Panc1 (cell line): Measurements from ENCODE around the gene CCDC148. TPM values are rescaled to one million over a fixed set of nuclear protein-coding genes. Genes with fewer than 3 reads are reported as not detected.

Source experiments
- ATAC-seq: fragments of 200-7000 bp; cut with Tn5 transposase; 2 replicates; pipeline ENCODE4 v1.9.1; 2020; ENCODE audit warnings: mild to moderate bottlenecking, moderate library complexity
- BruUV-seq: library from RNA; stranded (reverse); fragments of 400-500 nt; replicated peaks from 2 replicates; lab custom pipeline; 2021; lab: Mats Ljungman, UMichigan
- CTCF ChIA-PET: fragments of 300-600 bp; sonication (Branson Sonifier 250); formaldehyde crosslinking; loops from one replicate; lab custom pipeline; 2022; ENCODE audit warnings: antibody characterized with exemption; lab: Charles Lee
- POLR2A ChIA-PET: fragments of 300-600 bp; sonication (Branson Sonifier 250); formaldehyde crosslinking; loops from one replicate; lab custom pipeline; 2022; ENCODE audit warnings: antibody characterized with exemption; lab: Charles Lee
- DNase-seq: peaks from one replicate; pipeline ENCODE4 v3.0.0-alpha.2; 2010; ENCODE audit warnings: low read depth, low spot score
- H3K27ac ChIP-seq: 2 replicates; pipeline ENCODE4 v1.5.1; 2011; ENCODE audit warnings: mild to moderate bottlenecking, low read length, inconsistent platforms
- H3K27me3 ChIP-seq: fragments of 200-500 bp; sonication (Bioruptor generic); 2 replicates; pipeline ENCODE4 v1.6.0; 2014; ENCODE audit warnings: low read length, inconsistent platforms; ENCODE audit not compliant: control insufficient read depth, insufficient read depth
- H3K36me3 ChIP-seq: fragments of 200-500 bp; sonication (Bioruptor generic); 2 replicates; pipeline ENCODE4 v1.5.1; 2014; ENCODE audit warnings: inconsistent platforms, mild to moderate bottlenecking, low read length, moderate library complexity; ENCODE audit not compliant: control insufficient read depth, insufficient read depth
- H3K4me1 ChIP-seq: 2 replicates; pipeline ENCODE4 v1.5.1; 2011; ENCODE audit warnings: inconsistent platforms, mild to moderate bottlenecking, low read length, moderate library complexity; ENCODE audit not compliant: control insufficient read depth, insufficient read depth
- H3K4me3 ChIP-seq, 2 experiments: 2 replicates each; pipeline ENCODE4 v1.5.1; 2011 to 2012; ENCODE audit warnings: low read depth in 2 of 2, low read length in 2 of 2, mild to moderate bottlenecking in 2 of 2, inconsistent platforms in 1 of 2, moderate library complexity in 1 of 2
- H3K9me3 ChIP-seq: fragments of 200-500 bp; sonication (Bioruptor generic); 2 replicates; pipeline ENCODE4 v1.5.1; 2014; ENCODE audit warnings: low read depth, mild to moderate bottlenecking, inconsistent platforms, low read length, moderate library complexity; ENCODE audit not compliant: control insufficient read depth, insufficient read depth
- CTCF ChIP-seq: fragments of 450-650 bp; IDR thresholded peaks from 2 replicates; pipeline ENCODE4 v1.5.1; 2017; ENCODE audit warnings: mild to moderate bottlenecking
- POLR2AphosphoS5 ChIP-seq: IDR thresholded peaks from 2 replicates; pipeline ENCODE4 v1.6.1; 2012; ENCODE audit warnings: mild to moderate bottlenecking, low read depth, low read length, moderate library complexity
- SIN3A ChIP-seq: IDR thresholded peaks from 2 replicates; pipeline ENCODE4 v1.6.1; 2012; ENCODE audit warnings: low read depth, mild to moderate bottlenecking, low read length, moderate library complexity, borderline replicate concordance; ENCODE audit not compliant: insufficient read depth
- TCF7L2 ChIP-seq: IDR thresholded peaks from 2 replicates; pipeline ENCODE4 v1.6.1; 2011; ENCODE audit warnings: mild to moderate bottlenecking, low read depth, low read length, inconsistent platforms
- in situ Hi-C: cut with HindIII; loops from 2 replicates; pipeline ENCODE4 v1.10.0; 2016; ENCODE audit warnings: low sequenced_read_pairs, low pct_unique_long_range_greater_than_20kb
- intact Hi-C: fragments of 100-400 bp; cut with micrococcal nuclease; formaldehyde crosslinking; loops from one replicate; pipeline ENCODE4 v1.10.0; 2022; ENCODE audit not compliant: unreplicated experiment
- total RNA-seq: library from RNA; stranded (reverse); gene quantifications from one replicate; pipeline ENCODE4 v1.2.1, GENCODE V29; 2021; ENCODE audit not compliant: unreplicated experiment
- TF ChIP-seq, protein P1 (sequence below), 2 experiments: IDR thresholded peaks; 2 replicates each; pipeline ENCODE4 v1.6.1; 2011 to 2012; ENCODE audit warnings: low read depth in 2 of 2, control low read depth in 1 of 2, low read length in 1 of 2, mild to moderate bottlenecking in 1 of 2, moderate library complexity in 1 of 2; ENCODE audit not compliant: insufficient read depth in 1 of 2

Gene CCDC148
- total RNA-seq, 1 experiment from 2014 or later, result 0.92 TPM

DNA sequence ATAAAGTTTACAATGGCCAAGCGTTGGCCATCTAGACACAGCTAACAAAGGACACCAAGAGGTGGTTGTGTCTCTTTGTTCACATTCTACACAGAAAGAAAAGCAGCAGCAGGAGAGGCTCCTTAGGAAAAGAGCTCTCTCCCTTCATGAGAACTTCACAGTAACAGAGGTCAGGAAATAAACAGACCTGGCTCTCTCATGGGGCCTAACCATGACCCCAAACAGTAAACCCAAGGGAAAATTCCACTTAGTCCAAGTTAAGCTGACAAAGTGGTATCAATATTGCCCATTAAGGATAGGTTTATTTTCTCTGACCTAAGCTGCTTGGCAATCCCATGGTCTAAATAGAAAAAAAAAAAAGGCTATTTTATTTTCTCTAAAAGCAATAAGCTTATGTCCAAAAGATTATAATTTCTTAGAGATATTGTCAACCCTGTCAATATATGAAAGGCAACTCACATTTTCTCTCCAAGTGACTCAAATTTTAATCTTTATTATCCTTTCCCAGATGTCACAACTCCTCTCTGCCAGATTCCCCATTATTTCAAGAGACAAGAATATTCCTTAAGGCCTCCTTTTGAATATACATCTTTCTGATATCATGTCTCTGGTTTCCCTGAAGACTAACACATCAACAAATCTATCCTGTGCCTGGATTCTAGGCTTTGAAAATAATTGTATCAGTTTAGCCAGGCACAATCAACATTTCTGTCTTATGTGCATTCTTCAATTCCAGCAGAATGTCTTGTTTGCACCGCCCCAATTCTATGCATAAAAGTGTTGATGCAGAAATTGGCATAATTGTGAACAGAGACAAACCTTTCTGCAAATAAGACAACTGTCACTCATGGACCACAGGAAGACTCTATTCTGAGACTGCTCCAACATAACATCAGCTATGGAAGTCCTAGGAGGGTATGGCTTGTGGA is 263.8 kb downstream of the CCDC148 start:
- intact Hi-C loops, result no loop called here
- ChIA-PET CTCF (no interaction called here), POLR2A (interaction anchor here (0.6 kb wide), 1 partner anchor 426 kb away, joined by 3 read pairs; no protein-coding TSS in a partner anchor)
- H3K9me3 ChIP-seq, result no peaks in the 10 kb centered on the region
- H3K4me3 ChIP-seq, result no peak overlapping the region
- in situ Hi-C loops, result no loop called here
- BruUV-seq, result no TSS peak
- TF ChIP-seq SIN3A (no peak), POLR2AphosphoS5 (no peak), CTCF (no peak), TCF7L2 (no peak)
- TF ChIP-seq, protein P1, sequence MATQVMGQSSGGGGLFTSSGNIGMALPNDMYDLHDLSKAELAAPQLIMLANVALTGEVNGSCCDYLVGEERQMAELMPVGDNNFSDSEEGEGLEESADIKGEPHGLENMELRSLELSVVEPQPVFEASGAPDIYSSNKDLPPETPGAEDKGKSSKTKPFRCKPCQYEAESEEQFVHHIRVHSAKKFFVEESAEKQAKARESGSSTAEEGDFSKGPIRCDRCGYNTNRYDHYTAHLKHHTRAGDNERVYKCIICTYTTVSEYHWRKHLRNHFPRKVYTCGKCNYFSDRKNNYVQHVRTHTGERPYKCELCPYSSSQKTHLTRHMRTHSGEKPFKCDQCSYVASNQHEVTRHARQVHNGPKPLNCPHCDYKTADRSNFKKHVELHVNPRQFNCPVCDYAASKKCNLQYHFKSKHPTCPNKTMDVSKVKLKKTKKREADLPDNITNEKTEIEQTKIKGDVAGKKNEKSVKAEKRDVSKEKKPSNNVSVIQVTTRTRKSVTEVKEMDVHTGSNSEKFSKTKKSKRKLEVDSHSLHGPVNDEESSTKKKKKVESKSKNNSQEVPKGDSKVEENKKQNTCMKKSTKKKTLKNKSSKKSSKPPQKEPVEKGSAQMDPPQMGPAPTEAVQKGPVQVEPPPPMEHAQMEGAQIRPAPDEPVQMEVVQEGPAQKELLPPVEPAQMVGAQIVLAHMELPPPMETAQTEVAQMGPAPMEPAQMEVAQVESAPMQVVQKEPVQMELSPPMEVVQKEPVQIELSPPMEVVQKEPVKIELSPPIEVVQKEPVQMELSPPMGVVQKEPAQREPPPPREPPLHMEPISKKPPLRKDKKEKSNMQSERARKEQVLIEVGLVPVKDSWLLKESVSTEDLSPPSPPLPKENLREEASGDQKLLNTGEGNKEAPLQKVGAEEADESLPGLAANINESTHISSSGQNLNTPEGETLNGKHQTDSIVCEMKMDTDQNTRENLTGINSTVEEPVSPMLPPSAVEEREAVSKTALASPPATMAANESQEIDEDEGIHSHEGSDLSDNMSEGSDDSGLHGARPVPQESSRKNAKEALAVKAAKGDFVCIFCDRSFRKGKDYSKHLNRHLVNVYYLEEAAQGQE (IDR thresholded peaks at IDR 0.05; ENCODE audit: insufficient read depth in 1 of 2, low read depth in 2 of 2, low read length in 1 of 2), result no peak
- H3K36me3 ChIP-seq, result no peaks in the 10 kb centered on the region
- no peak for ATAC-seq
- no peak overlapping the region for H3K27ac ChIP-seq
- DNase-seq, result no peak
- H3K4me1 ChIP-seq, result no peaks in the 10 kb centered on the region; the same call in 1 of the 2 replicates
- H3K27me3 ChIP-seq, result 0 out of 2 replicates have a peak, but pooled peaks cover 2% of the 10 kb centered on the region

- ChIA-PET POLR2A (no interaction called here), CTCF (interaction anchor here (0.6 kb wide), 1 partner anchor 174 kb away, joined by 3 read pairs; no protein-coding TSS in a partner anchor)
- Histone ChIP-seq H3K4me1 (no peaks in the 10 kb centered on the region), H3K27ac (no peak overlapping the region), H3K4me3 (no peak overlapping the region), H3K27me3 (0 out of 2 replicates have a peak, but pooled peaks cover 2% of the 10 kb centered on the region), H3K9me3 (no peaks in the 10 kb centered on the region), H3K36me3 (no peaks in the 10 kb centered on the region)
- no TSS peak for BruUV-seq
- intact Hi-C loops (no loop called here), in situ Hi-C loops (no loop called here)
- DNase-seq (no peak), ATAC-seq (no peak)
- TF ChIP-seq TCF7L2 (no peak), SIN3A (no peak), POLR2AphosphoS5 (no peak), CTCF (no peak)
- TF ChIP-seq, protein P1 (IDR thresholded peaks at IDR 0.05; ENCODE audit: insufficient read depth in 1 of 2, low read depth in 2 of 2, low read length in 1 of 2), result no peak
Measured at GRCh38 chr2:158191076-158191895, 265.3 kb downstream of the CCDC148 start.
